Mucosa of rectum (tissue), 2 donors: ENCODE results near the gene PARD6B.
A peak's percentile ranks its signal among the peaks of the same experiment; 100 is the strongest.
"Not testable (repeated sequence)": the region's sequence is repeated elsewhere in the genome, so short reads cannot be mapped to it uniquely, and the experiment has no call there.

Source experiments
- H3K27ac ChIP-seq, 2 donors: one replicate each; pipeline ENCODE4 v1.7.0; 2013; ENCODE audit warnings: inconsistent platforms in 2 of 2, low read depth in 2 of 2, low read length in 2 of 2
- H3K27me3 ChIP-seq, 2 donors: one replicate each; pipeline ENCODE4 v1.7.0; 2013; ENCODE audit warnings: low read length in 2 of 2; ENCODE audit not compliant: control insufficient read depth in 2 of 2, insufficient read depth in 2 of 2
- H3K36me3 ChIP-seq, 2 donors: one replicate each; pipeline ENCODE4 v1.7.0; 2013; ENCODE audit warnings: low read length in 2 of 2; ENCODE audit not compliant: control insufficient read depth in 2 of 2, insufficient read depth in 2 of 2
- H3K4me1 ChIP-seq, 2 donors: one replicate each; pipeline ENCODE4 v1.7.0; 2013; ENCODE audit warnings: low read length in 2 of 2, mild to moderate bottlenecking in 1 of 2; ENCODE audit not compliant: control insufficient read depth in 2 of 2, insufficient read depth in 2 of 2
- H3K4me3 ChIP-seq, 2 donors: one replicate each; pipeline ENCODE4 v1.7.0; 2013; ENCODE audit warnings: low read length in 2 of 2
- H3K9ac ChIP-seq, 2 donors: one replicate each; pipeline ENCODE4 v1.7.0; 2013; ENCODE audit warnings: low read length in 2 of 2, low read depth in 1 of 2, mild to moderate bottlenecking in 1 of 2
- H3K9me3 ChIP-seq, 2 donors: one replicate each; pipeline ENCODE4 v1.7.0; 2013; ENCODE audit warnings: low read length in 2 of 2; ENCODE audit not compliant: control insufficient read depth in 2 of 2
- donor health status: healthy.
- donor health status: Normal muscosa, but diverticular disease.

PARD6B gene

DNA sequence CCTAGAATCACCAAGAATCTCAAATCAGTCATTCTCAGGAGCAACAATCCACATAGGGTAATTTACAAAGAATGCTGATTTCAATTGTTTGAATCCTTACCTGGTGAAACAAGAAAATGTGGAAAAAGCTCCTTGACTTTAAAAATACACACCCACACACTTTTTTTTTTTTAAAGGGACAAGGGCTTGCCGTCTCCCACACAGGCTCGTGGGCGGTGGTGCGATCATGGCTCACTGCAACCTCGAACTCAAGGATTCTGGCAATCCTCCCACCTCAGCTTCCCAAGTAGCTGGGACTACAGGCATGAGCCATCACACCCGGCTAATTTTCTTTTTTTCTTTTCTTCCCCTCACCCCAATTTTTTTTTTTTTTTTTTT, 30.7 kb downstream of the PARD6B start:
- Histone ChIP-seq H3K27ac (peak overlapping the region; percentile 17 to 63), H3K36me3 (no peaks in the 10 kb centered on the region)

GRCh38 chr20:50762435-50763220, 31.2 kb downstream of the PARD6B start:
- Histone ChIP-seq H3K36me3 (no peaks in the 10 kb centered on the region), H3K27ac (peak overlapping the region in 1 of 2 donors; percentile 63), H3K4me3 (no peak overlapping the region), H3K4me1 (peaks cover 5 to 19% of the 10 kb centered on the region in 2 donors), H3K27me3 (no peaks in the 10 kb centered on the region), H3K9me3 (no peaks in the 10 kb centered on the region), H3K9ac (no peak overlapping the region)

More for the DNA sequence above, 30.7 kb downstream of the PARD6B start:
- no peak overlapping the region for H3K4me3 ChIP-seq
- no peak overlapping the region for H3K9ac ChIP-seq
- H3K9me3 ChIP-seq: no peaks in the 10 kb centered on the region
- H3K27me3 ChIP-seq: no peaks in the 10 kb centered on the region
- H3K4me1 ChIP-seq: peaks cover 5 to 19% of the 10 kb centered on the region in 2 donors

DNA sequence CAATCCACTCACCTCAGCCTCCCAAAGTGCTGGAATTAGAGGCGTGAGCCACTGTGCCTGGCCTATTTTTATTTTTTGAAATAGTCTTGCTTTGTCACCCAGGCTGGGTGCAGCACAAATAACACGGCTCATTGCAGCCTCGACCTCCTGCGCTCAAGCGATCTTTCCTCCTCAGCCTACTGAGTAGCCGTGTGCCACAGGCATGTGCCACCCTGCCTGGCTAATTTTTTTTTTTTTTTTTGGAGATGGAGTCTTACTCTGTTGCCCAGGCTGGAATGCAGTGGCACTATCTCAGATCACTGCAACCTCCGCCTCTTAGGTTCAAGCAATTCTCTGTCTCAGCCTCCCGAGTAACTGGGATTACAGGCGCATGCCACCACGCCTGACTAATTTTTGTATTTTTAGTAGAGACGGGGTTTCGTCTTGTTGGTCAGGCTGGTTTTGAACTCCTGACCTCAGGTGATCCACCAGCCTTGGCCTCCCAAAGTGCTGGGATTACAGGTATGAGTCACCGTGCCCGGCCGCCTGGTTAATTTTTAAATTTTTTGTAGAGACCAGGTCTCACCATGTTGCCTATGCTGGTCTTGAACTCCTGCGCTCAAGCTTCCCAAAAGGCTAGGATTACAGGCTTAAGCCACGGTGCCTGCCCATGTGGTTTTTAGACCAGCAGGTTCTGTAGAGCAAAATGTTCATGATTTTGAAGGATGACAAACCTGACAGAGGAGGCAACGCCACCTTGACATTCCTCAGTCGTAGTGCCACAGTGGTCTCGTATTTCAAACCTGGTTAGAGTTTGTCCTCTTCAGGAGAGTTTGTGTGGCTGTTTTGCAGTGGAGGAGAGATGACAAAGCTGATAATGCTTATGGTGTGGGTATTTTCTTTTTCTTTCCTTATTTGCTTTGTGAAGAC, 32.4 kb downstream of the PARD6B start:
- H3K36me3 ChIP-seq, H3K27ac ChIP-seq, H3K4me3 ChIP-seq, H3K27me3 ChIP-seq, H3K9ac ChIP-seq, H3K9me3 ChIP-seq: not testable (repeated sequence)
- H3K4me1 ChIP-seq: peaks cover 5 to 19% of the 10 kb centered on the region in 2 donors

- H3K4me1 ChIP-seq: peaks cover 5 to 19% of the 10 kb centered on the region in 2 donors
- not testable (repeated sequence) for H3K4me3 ChIP-seq, H3K27me3 ChIP-seq, H3K9ac ChIP-seq, H3K36me3 ChIP-seq, H3K9me3 ChIP-seq, H3K27ac ChIP-seq
Measured at GRCh38 chr20:50765251-50765650, 33.9 kb downstream of the PARD6B start.

GRCh38 chr20:50765674-50766073, 34.3 kb downstream of the PARD6B start:
- no peaks in the 10 kb centered on the region for H3K9me3 ChIP-seq
- H3K27ac ChIP-seq: no peak overlapping the region
- H3K9ac ChIP-seq: no peak overlapping the region

DNA sequence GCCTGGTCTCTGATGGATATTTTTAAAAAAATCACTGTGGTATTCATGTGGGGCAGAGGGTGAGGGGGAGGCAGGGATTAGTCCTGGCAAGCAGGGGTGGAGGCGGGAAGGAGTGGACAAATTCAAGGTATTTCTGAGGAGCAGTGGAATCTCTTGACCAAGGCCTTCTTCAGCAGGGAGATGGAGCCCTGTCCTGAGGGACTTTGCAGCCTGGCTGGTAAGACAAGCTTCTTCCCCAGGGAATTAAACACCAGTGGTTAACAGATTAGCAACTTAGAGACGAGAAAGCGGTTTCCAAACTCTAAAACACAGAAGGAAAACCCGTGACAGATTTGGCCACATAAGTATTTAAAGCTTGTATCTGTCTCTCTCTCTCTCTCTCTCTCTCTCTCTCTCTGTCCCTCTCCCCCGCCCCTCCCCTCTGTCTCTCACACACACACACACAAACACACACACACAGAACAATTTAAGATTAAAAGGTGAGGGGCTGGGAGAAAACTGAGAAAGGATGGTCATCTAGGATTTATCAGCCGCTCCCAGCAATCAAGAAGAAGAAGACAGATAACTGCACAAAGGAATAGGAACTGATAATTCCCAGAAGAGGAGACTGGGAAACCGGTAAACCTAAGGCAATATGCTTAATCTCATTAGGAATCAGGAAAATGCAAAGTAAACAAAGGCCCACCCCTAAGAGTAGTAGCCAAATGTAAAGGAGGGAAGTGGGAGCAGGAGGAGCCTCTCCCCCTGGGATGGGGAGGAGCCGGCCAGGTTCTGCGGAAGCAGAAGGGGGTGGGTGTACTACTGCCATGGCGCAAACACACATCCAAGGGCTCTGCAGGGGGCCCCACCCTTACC, 35.8 kb downstream of the PARD6B start:
- H3K9me3 ChIP-seq, H3K36me3 ChIP-seq, H3K27ac ChIP-seq, H3K9ac ChIP-seq, H3K4me3 ChIP-seq, H3K27me3 ChIP-seq, H3K4me1 ChIP-seq: not testable (repeated sequence)

More at GRCh38 chr20:50765674-50766073, 34.3 kb downstream of the PARD6B start:
- no peak overlapping the region for H3K4me3 ChIP-seq
- no peaks in the 10 kb centered on the region for H3K36me3 ChIP-seq
- no peaks in the 10 kb centered on the region for H3K27me3 ChIP-seq
- H3K4me1 ChIP-seq: peaks cover 5 to 19% of the 10 kb centered on the region in 2 donors

DNA sequence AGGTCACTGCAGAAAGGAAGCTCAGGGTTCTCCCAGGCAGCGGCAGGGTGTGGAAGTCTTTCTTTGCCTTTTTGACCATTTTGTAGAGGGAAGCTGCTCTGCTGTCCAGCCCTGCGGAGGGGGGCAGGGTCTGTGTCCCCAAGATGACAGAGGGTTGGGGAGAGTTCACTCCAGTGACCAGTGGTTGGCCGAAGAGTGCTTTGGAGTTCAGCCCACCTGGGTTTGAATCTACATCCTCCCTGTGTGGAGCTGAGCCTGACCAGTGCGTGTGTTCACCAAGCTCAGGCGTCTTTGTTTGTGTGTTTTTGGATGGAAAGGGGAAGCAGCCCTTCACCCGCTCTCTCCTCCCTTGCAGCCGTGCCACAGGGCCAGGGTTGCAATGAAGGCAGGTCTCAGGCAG, 37.6 kb downstream of the PARD6B start:
- not testable (repeated sequence) for H3K27ac ChIP-seq, H3K4me1 ChIP-seq, H3K4me3 ChIP-seq, H3K9ac ChIP-seq, H3K36me3 ChIP-seq, H3K9me3 ChIP-seq, H3K27me3 ChIP-seq

DNA sequence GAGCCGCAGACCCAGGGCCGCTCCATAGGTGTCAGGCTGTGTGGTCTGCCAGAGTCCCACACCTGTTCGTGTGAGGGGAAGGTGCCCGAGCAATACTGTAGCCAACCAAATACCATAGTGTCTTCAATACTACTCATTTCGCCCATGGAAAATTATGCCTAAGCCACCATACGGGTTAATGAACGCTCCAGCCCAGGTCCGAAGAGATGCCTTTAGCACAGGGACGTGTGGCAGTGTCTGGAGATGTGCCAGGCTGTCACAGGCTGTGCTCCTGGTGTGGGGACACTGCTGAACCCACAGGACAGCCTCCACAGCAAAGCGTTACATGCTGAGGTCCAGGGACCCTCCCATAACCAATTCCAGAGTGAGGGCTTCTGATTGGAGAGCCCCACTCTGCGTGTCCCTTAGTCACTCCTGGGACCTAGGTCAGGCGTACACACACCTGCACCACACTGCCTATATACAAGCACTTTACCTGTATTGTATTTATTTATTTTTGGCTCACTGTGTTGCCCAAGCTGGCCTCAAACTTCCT, 38.2 kb downstream of the PARD6B start:
- H3K36me3 ChIP-seq, H3K27me3 ChIP-seq, H3K27ac ChIP-seq, H3K4me1 ChIP-seq, H3K9me3 ChIP-seq, H3K4me3 ChIP-seq, H3K9ac ChIP-seq: not testable (repeated sequence)

GRCh38 chr20:50771419-50772080, 40.2 kb downstream of the PARD6B start:
- not testable (repeated sequence) for H3K27ac ChIP-seq, H3K27me3 ChIP-seq, H3K9me3 ChIP-seq, H3K9ac ChIP-seq, H3K36me3 ChIP-seq, H3K4me3 ChIP-seq, H3K4me1 ChIP-seq
